Sigmoid colon (tissue), 7 donors: ENCODE results near the gene TSEN2. TPM values are rescaled to one million over a fixed set of nuclear protein-coding genes. Genes with fewer than 3 reads are reported as not detected.

Experiments used
- DNase-seq: peaks from one replicate; pipeline ENCODE4 v3.0.0-alpha.2; 2019
- H3K27ac ChIP-seq, 4 donors: fragments of 200-600 bp; sonication (generic); one replicate each; pipeline ENCODE4 v1.5.1; 2016 to 2019; ENCODE audit warnings: mild to moderate bottlenecking in 1 of 4
- H3K27me3 ChIP-seq, 3 donors: fragments of 200-600 bp; sonication (generic); one replicate each; pipeline ENCODE4 v1.5.1; 2019; ENCODE audit warnings: mild to moderate bottlenecking in 1 of 3
- H3K36me3 ChIP-seq, 4 donors: fragments of 200-600 bp; sonication (generic); one replicate each; pipeline ENCODE4 v1.5.1; 2016 to 2019
- H3K4me1 ChIP-seq, 4 donors: fragments of 200-600 bp; sonication (generic); one replicate each; pipeline ENCODE4 v1.5.1; 2017 to 2019
- H3K4me3 ChIP-seq, 4 donors: fragments of 200-600 bp; sonication (generic); one replicate each; pipeline ENCODE4 v1.5.1; 2017 to 2019; ENCODE audit warnings: mild to moderate bottlenecking in 2 of 4, moderate library complexity in 1 of 4
- H3K9me3 ChIP-seq, 4 donors: fragments of 200-600 bp in 3 of 4; sonication (generic) in 3 of 4; one replicate each; pipeline versions ENCODE4 v1.5.1 to v1.6.1; 2013 to 2019
- CTCF ChIP-seq, 4 experiments: fragments of 450-650 bp in 3 of 4; fragments of 200-600 bp in 1 of 4; IDR thresholded peaks; one replicate each; pipeline ENCODE4 v1.5.1; 2016 to 2019; ENCODE audit warnings: antibody characterized with exemption in 4 of 4, mild to moderate bottlenecking in 3 of 4, moderate library complexity in 2 of 4
- EP300 ChIP-seq, 4 donors: sonication (generic); formaldehyde crosslinking; IDR thresholded peaks; one replicate each; pipeline ENCODE4 v1.6.1; 2017; ENCODE audit warnings: antibody characterized with exemption in 4 of 4
- POLR2A ChIP-seq, 2 donors: fragments of 450-650 bp; IDR thresholded peaks; one replicate each; pipeline ENCODE4 v1.6.1; 2016; ENCODE audit warnings: antibody characterized with exemption in 2 of 2, mild to moderate bottlenecking in 2 of 2, moderate library complexity in 2 of 2
- POLR2AphosphoS5 ChIP-seq, 4 donors: sonication (generic); formaldehyde crosslinking; IDR thresholded peaks; one replicate each; pipeline ENCODE4 v1.6.1; 2017; ENCODE audit warnings: antibody characterized with exemption in 4 of 4
- WGBS, 2 donors: extraction: QIAGEN DNeasy Blood & Tissue Kit; methylation state at CpG; one replicate each; pipeline ENCODE4 v1.1.7; 2013; 5-methylcytosine and 5-hydroxymethylcytosine counted together
- intact Hi-C: fragments of 100-400 bp; cut with DNase I; formaldehyde crosslinking; loops from one replicate; pipeline ENCODE4 v1.15.1; 2023
- polyA plus RNA-seq, 3 donors: library from polyadenylated mRNA; stranded (reverse); fragments of 200-250 nt; gene quantifications; one replicate each; pipeline ENCODE4 v1.2.3, GENCODE V29; 2013
- total RNA-seq, 4 donors: library from RNA; depleted of rRNA; stranded (reverse); fragments of >200 nt; gene quantifications; one replicate each; pipeline ENCODE4 v1.1.0, GENCODE V29; 2016
- donor health status: healthy with polysubstance abuse.
- donor health status: Bipolar disorder and iron deficiency.
- donor health status: healthy.

TSEN2 gene
- total and polyA plus RNA-seq, 7 donors: 4.2 to 23.0 (median 16.1) TPM

GRCh38 chr3:12490547-12490946 lies 6.3 kb downstream of the TSEN2 start:
- intact Hi-C loops: no loop called here
- no peaks in the 10 kb centered on the region for H3K9me3 ChIP-seq
- TF ChIP-seq POLR2A (IDR thresholded peaks at IDR 0.05): no peak
- TF ChIP-seq EP300 (IDR thresholded peaks at IDR 0.05): no peak
- peaks cover 0 to 7% (median under 1%) of the 10 kb centered on the region in 4 donors for H3K4me1 ChIP-seq
- peaks cover 0 to 43% (median 8%) of the 10 kb centered on the region in 4 donors for H3K36me3 ChIP-seq
- H3K4me3 ChIP-seq: no peak overlapping the region
- 92% methylated on average over 3 of the region's 3 CpGs for WGBS, 2 donors
- DNase-seq: no peak
- no peak overlapping the region for H3K27ac ChIP-seq
- no peaks in the 10 kb centered on the region for H3K27me3 ChIP-seq

GRCh38 chr3:12495749-12496452 lies 11.6 kb downstream of the TSEN2 start:
- Histone ChIP-seq H3K27ac (no peak overlapping the region), H3K27me3 (no peaks in the 10 kb centered on the region), H3K4me1 (no peaks in the 10 kb centered on the region), H3K4me3 (no peak overlapping the region), H3K36me3 (peaks cover 0 to 82% (median 22%) of the 10 kb centered on the region in 4 donors), H3K9me3 (no peaks in the 10 kb centered on the region)
- DNase-seq: no peak
- WGBS, 2 donors: 89 to 95% methylated on average over 8 of the region's 8 CpGs
- intact Hi-C loops: no loop called here
- TF ChIP-seq POLR2AphosphoS5 (IDR thresholded peaks at IDR 0.05) (no peak), POLR2A (IDR thresholded peaks at IDR 0.05) (no peak), EP300 (IDR thresholded peaks at IDR 0.05) (no peak), CTCF (IDR thresholded peaks at IDR 0.05) (no peak)

- intact Hi-C loops: no loop called here
- Histone ChIP-seq H3K27ac (no peak overlapping the region), H3K4me3 (no peak overlapping the region), H3K27me3 (no peaks in the 10 kb centered on the region), H3K36me3 (peaks cover 0 to 84% (median 22%) of the 10 kb centered on the region in 4 donors), H3K4me1 (no peaks in the 10 kb centered on the region), H3K9me3 (no peaks in the 10 kb centered on the region)
- DNase-seq: no peak
- 77 to 83% methylated on average over 1 of the region's 1 CpG for WGBS, 2 donors
- TF ChIP-seq POLR2A (IDR thresholded peaks at IDR 0.05) (no peak), POLR2AphosphoS5 (IDR thresholded peaks at IDR 0.05) (no peak), CTCF (IDR thresholded peaks at IDR 0.05) (no peak), EP300 (IDR thresholded peaks at IDR 0.05) (no peak)
Measured at GRCh38 chr3:12496453-12496761, 12.1 kb downstream of the TSEN2 start.

- H3K4me1 ChIP-seq: no peaks in the 10 kb centered on the region
- H3K9me3 ChIP-seq: no peaks in the 10 kb centered on the region
- TF ChIP-seq CTCF (IDR thresholded peaks at IDR 0.05): no peak
- no peak for TF ChIP-seq EP300 (IDR thresholded peaks at IDR 0.05)
- no peak for TF ChIP-seq POLR2A (IDR thresholded peaks at IDR 0.05)
- no peak for TF ChIP-seq POLR2AphosphoS5 (IDR thresholded peaks at IDR 0.05)
- 90 to 93% methylated on average over 5 of the region's 5 CpGs for WGBS, 2 donors
- no peaks in the 10 kb centered on the region for H3K27me3 ChIP-seq
- no peak for DNase-seq
- H3K27ac ChIP-seq: no peak overlapping the region
- peaks cover 13 to 83% (median 22%) of the 10 kb centered on the region in 4 donors for H3K36me3 ChIP-seq
- intact Hi-C loops: no loop called here
- no peak overlapping the region for H3K4me3 ChIP-seq
Measured at GRCh38 chr3:12499474-12499873, 15.2 kb downstream of the TSEN2 start.

GRCh38 chr3:12501360-12502020 lies 17.2 kb downstream of the TSEN2 start:
- 89 to 90% methylated on average over 7 of the region's 7 CpGs for WGBS, 2 donors
- no peak for TF ChIP-seq EP300 (IDR thresholded peaks at IDR 0.05)
- peak in 3 of 4 donors; percentile 49 to 68 (median 62) for TF ChIP-seq POLR2AphosphoS5 (IDR thresholded peaks at IDR 0.05)
- no peaks in the 10 kb centered on the region for H3K4me1 ChIP-seq
- H3K36me3 ChIP-seq: peaks cover 13 to 91% (median 21%) of the 10 kb centered on the region in 4 donors
- DNase-seq: no peak
- H3K27me3 ChIP-seq: no peaks in the 10 kb centered on the region
- H3K27ac ChIP-seq: no peak overlapping the region
- no peaks in the 10 kb centered on the region for H3K9me3 ChIP-seq
- no peak overlapping the region for H3K4me3 ChIP-seq
- intact Hi-C loops: no loop called here
